Activated gamma-delta T cell (primary cell): Measurements from ENCODE around the gene ADRA2B.

Source experiments
- DNase-seq: peaks from one replicate; lab custom pipeline; 2025; lab: John Stamatoyannopoulos, UW

The ADRA2B gene

GRCh38 chr2:96105152-96105915 lies 11.0 kb downstream of the ADRA2B start:
- DNase-seq, result no peak

DNA sequence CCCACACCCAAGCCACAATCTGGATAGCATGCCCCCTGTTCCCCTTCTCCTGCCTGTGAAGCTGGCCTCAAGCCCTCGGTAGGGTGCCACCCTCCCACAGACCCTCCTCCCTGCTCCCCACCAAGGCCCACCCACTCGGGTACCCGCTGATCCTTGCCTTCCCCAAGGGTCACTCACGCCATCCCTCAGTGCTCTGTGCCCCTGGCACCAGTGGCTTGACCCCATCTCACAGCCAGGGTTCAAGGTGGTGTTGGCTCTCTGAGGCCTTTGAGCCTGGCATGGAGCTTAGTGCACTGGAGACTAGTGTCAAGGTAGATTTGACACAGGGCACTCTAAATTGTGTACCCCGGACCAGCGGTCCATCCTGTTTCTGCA lies 11.9 kb downstream of the ADRA2B start:
- DNase-seq, result no peak

GRCh38 chr2:96103761-96104486 lies 12.4 kb downstream of the ADRA2B start:
- DNase-seq, result no peak

- no peak for DNase-seq
Observed at GRCh38 chr2:96103187-96103601, 13.2 kb downstream of the ADRA2B start.

DNA sequence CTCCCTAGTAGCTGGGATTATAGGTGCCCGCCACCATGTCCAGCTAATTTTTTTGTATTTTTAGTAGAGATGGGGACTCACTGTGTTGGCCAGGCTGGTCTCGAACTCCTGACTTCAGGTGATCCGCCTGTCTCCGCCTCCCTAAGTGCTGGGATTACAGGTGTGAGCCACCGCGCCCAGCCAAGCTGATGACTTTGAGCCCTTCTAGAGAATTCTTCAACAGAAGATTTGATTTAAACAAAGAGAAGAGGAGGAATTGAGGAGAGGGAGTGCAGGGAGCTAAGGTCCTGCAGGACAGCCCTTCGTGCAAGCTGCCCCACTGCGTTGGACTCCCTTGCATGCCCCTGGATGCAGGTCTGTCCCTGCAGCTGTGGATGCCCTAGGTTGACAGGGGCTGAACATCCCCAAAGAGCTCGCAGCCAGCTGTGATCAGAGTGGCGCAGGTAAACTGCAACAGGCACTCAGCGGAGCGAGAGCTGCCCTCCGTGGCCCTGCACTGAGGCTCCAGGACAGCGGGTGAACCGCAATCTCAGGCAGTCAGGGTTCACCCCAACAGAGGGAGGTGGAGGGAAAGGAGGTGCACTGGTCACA lies 13.7 kb downstream of the ADRA2B start:
- no peak for DNase-seq

DNA sequence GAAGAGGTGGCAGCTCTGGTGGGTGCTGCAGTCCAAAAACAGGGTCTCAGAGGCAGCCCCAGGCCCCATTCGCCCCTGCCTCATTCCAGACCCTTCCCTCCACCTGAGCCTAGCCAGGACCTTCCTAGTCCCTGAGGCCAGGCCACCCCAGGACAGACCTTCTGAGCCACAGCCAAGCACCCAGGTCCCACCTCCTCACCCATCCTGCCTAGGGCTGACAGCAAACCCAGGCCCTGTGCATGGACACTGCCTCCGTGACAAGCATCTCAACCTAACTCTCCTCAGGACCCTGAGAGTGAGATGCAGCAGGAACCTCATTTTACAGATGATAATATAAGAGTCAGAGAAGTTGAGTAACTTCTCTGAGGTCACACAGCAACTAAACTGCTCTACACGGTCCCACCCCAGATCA lies 15.5 kb downstream of the ADRA2B start:
- no peak for DNase-seq

- no peak for DNase-seq
Observed at GRCh38 chr2:96099861-96100798, 16.2 kb downstream of the ADRA2B start.

- no peak for DNase-seq
Observed at GRCh38 chr2:96098900-96099590, 17.3 kb downstream of the ADRA2B start.

GRCh38 chr2:96097951-96098823 lies 18.2 kb downstream of the ADRA2B start:
- no peak for DNase-seq

DNA sequence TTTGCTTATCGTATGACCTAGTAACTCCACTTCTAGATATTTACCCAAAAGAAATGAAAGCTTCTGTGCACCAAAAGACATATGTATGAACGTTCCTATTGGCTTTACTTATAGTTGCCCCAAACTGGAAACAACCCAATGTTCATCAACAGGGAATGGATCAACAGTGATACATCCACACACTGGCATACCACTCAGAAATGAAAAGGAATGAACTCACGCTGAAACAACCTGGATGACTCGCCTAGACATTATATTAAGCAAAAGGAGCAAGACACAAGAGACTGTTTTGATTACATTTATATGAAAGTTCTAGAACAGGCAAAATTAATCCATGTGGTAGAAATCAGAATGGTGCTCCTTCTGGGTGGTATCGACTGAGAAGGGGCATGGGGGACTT lies 18.9 kb downstream of the ADRA2B start:
- no peak for DNase-seq

DNA sequence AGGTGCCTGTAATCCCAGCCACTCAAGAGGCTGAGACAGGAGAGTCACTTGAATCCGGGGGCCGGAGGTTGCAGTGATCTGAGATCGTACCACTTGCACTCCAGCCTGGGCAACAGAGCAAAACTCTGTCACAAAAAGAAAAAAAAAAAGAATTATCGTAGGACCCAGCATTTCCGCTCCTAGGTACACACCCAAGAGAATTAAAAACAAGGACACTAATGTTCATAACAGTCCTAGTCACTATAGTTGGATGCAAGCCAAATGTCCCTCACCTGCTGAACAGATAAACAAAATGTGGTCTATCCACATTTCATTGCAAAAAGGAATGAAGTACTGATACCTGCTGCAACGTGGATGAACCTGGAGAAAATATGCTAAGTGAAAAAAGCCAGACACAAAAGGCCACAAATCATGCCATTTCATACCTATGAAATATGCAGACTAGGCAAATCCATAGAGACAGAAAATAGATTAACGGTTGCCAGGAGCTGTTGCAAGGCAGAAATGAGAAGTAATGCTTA lies 21.2 kb downstream of the ADRA2B start:
- no peak for DNase-seq

DNA sequence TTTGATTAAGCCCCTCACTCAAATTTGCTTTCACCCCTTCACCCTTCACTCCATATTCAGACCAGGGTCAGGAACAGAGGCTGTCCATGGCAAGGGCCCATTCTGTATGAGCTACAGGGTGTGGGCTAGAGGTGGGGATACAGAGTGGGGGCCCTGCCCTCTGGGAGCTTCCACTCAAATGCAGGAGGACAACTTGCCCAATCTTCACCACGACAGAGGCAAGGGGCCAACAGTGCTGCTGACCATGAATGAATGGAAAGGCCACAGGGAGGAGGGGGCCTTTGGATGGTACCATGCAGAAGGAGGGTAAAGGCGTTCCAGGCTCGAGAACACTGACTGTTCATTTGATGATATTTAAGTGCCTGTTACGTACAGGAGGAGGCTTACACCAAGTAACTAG lies 22.8 kb downstream of the ADRA2B start:
- no peak for DNase-seq

DNA sequence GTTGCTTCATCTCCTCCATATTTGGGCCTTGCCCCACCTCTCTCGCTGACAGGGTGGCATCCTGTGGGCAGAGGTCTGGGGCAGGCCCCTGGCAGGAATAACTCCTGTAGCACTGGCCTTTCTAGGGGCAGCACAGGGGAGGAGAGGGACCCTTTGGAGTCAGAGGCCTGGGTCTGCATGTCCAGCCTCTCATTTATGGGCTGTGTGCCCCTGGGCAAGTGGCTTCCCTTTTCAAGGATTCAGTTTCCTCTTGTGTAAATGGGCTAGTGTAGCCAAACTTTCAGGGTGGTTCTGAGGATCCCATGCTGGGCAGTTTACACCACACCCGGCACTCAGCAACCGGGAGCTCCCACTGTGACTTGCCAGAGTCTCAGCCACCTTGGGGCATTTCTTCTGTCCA lies 23.4 kb downstream of the ADRA2B start:
- DNase-seq, result no peak

GRCh38 chr2:96092573-96092877 lies 23.8 kb downstream of the ADRA2B start:
- no peak for DNase-seq

GRCh38 chr2:96091711-96092572 lies 24.4 kb downstream of the ADRA2B start:
- no peak for DNase-seq

DNA sequence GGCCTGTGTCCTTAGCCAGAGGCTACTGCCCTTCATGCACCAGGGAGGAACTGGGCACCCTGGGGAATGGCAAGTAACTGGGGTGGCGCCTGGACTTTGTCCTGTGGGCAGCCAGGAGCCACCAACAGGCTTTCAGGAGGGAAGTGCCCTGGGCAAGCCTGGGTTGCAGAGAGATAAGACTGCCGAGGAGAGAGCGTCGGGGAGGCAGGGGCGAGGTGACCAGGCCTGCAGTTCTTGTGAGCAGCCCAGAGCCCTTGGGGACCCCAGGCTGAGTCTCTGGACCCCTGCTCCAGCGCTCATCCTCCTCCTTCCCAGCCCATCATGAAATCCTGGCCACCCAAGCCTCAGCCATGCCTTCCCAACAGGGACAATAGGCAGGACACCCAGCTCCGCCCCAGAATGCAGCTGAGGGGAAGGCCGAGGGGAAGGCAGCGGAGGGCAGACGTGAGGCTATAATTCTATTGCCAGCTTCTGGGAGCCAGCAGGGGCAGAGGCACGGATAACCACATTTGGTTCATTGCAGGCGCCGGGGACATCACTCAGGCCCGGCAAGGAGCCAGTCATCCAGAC lies 25.1 kb downstream of the ADRA2B start:
- DNase-seq, result no peak

- DNase-seq, result no peak
Observed at GRCh38 chr2:96090196-96090926, 26.0 kb downstream of the ADRA2B start.
